Spinal cord (tissue), 4 donors: Measurements from ENCODE around the gene SPATA31C1. TPM values are rescaled to one million over a fixed set of nuclear protein-coding genes. Genes with fewer than 3 reads are reported as not detected.

Experiments
- polyA plus RNA-seq, 2 donors: library from polyadenylated mRNA; unstranded; fragments of 120-200 nt; gene quantifications; one replicate each; pipeline ENCODE4 v1.2.1, GENCODE V29; 2013; ENCODE audit not compliant: insufficient read length in 2 of 2
- total RNA-seq, 2 donors: library from RNA; depleted of rRNA in 1 of 2; stranded (reverse); fragments of 120-200 nt in 1 of 2; fragments of >200 nt in 1 of 2; gene quantifications; one replicate each; pipeline versions ENCODE4 v1.2.3 to v1.2.4, GENCODE V29; 2013 to 2014

Gene SPATA31C1
- total and polyA plus RNA-seq, 4 donors = 0.17 to 1.6 (median 0.66) TPM

Other genes with a start within 250 kb of the SPATA31C1 start
- 100 to 1,000 TPM in 1 of 2 donors, 10 to 100 TPM in 1; 84.5 to 467 TPM for gene CTSL, start 191.8 kb upstream of the SPATA31C1 start, total RNA-seq
- gene CTSL, start 191.8 kb upstream of the SPATA31C1 start, polyA plus RNA-seq = 100 to 1,000 TPM in 1 of 2 donors, 10 to 100 TPM in 1; 66.5 to 130 TPM
- under 1 TPM in 1 of 2 donors, not detected in 1; 0.06 TPM for gene SPATA31E1, start 35.1 kb upstream of the SPATA31C1 start, total RNA-seq
- gene SPATA31E1, start 35.1 kb upstream of the SPATA31C1 start, polyA plus RNA-seq = not detected
- 10 to 100 TPM; 13.2 to 23.6 TPM for gene CDK20, start 56.6 kb downstream of the SPATA31C1 start, total RNA-seq
- gene CDK20, start 56.6 kb downstream of the SPATA31C1 start, polyA plus RNA-seq = 10 to 100 TPM; 29.8 to 36.2 TPM
- gene SPATA31C2, start 220.5 kb downstream of the SPATA31C1 start, total RNA-seq = under 1 TPM; under 0.01 to 0.17 TPM
- gene SPATA31C2, start 220.5 kb downstream of the SPATA31C1 start, polyA plus RNA-seq = under 1 TPM; 0.08 to 0.59 TPM